ENCODE results near the gene KCNAB2.

The KCNAB2 gene

GRCh38 chr1:6085666-6086065 lies 40.0 kb downstream of the KCNAB2 start:
- DNase-seq = no peak

GRCh38 chr1:6086358-6086757 lies 40.7 kb downstream of the KCNAB2 start:
- DNase-seq = no peak

- DNase-seq = no peak
These were observed 41.2 kb downstream of the KCNAB2 start for GRCh38 chr1:6086762-6087376.

- DNase-seq = no peak
These were observed 41.7 kb downstream of the KCNAB2 start for GRCh38 chr1:6087377-6087772.

- DNase-seq = no peak
These were observed 42.3 kb downstream of the KCNAB2 start for GRCh38 chr1:6087958-6088357.

- no peak for DNase-seq
These were observed 43.3 kb downstream of the KCNAB2 start for GRCh38 chr1:6088956-6089355.

- no peak for DNase-seq
These were observed 44.6 kb downstream of the KCNAB2 start for GRCh38 chr1:6090288-6090687.

- DNase-seq = no peak
These were observed 45.5 kb downstream of the KCNAB2 start for GRCh38 chr1:6090996-6091822.

- DNase-seq = no peak
These were observed 46.1 kb downstream of the KCNAB2 start for GRCh38 chr1:6091823-6092109.

- no peak for DNase-seq
These were observed 46.5 kb downstream of the KCNAB2 start for GRCh38 chr1:6092211-6092610.

GRCh38 chr1:6093071-6093470 lies 47.4 kb downstream of the KCNAB2 start:
- no peak for DNase-seq

GRCh38 chr1:6093611-6094010 lies 47.9 kb downstream of the KCNAB2 start:
- DNase-seq = no peak

- no peak for DNase-seq
These were observed 48.6 kb downstream of the KCNAB2 start for GRCh38 chr1:6094246-6094645.

- no peak for DNase-seq
These were observed 49.3 kb downstream of the KCNAB2 start for GRCh38 chr1:6094801-6095505.

GRCh38 chr1:6095511-6096242 lies 50.0 kb downstream of the KCNAB2 start:
- DNase-seq = no peak

- DNase-seq = no peak
These were observed 50.8 kb downstream of the KCNAB2 start for GRCh38 chr1:6096243-6097116.

GRCh38 chr1:6097117-6097595 lies 51.5 kb downstream of the KCNAB2 start:
- no peak for DNase-seq

GRCh38 chr1:6097824-6098223 lies 52.1 kb downstream of the KCNAB2 start:
- DNase-seq = no peak

- no peak for DNase-seq
These were observed 52.9 kb downstream of the KCNAB2 start for GRCh38 chr1:6098303-6099215.

GRCh38 chr1:6099297-6099696 lies 53.6 kb downstream of the KCNAB2 start:
- DNase-seq = no peak
